RWPE1 (cell line): ENCODE results near the gene DPH6.

Experiments
- CTCF ChIA-PET: fragments of 350-600 bp; sonication (Branson Sonifier 250); formaldehyde crosslinking; extraction: SDS; loops from one replicate; lab custom pipeline; 2021; lab: Yijun Ruan, JAX
- POLR2A ChIA-PET: fragments of 400-600 bp; formaldehyde crosslinking; extraction: SDS; loops from one replicate; lab custom pipeline; 2020; ENCODE audit warnings: antibody characterized with exemption; ENCODE audit not compliant: low non-redundant PET; lab: Yijun Ruan, JAX
- DNase-seq: peaks from one replicate; pipeline ENCODE4 v3.0.0; 2012; ENCODE audit warnings: low spot score
- H3K27ac ChIP-seq: fragments of 450-650 bp; 2 replicates; pipeline ENCODE4 v1.5.1; 2017
- CTCF ChIP-seq: fragments of 450-650 bp; conservative IDR thresholded peaks from 2 replicates; pipeline ENCODE4 v1.5.1; 2017; ENCODE audit warnings: low read depth, mild to moderate bottlenecking

The DPH6 gene

GRCh38 chr15:35547775-35548364 lies 1.9 kb upstream of the DPH6 start:
- TF ChIP-seq CTCF: no peak
- ChIA-PET POLR2A (no interaction called here), CTCF (no interaction called here)
- DNase-seq: no peak
- H3K27ac ChIP-seq: no peak overlapping the region

- TF ChIP-seq CTCF: no peak
- peak; percentile 8 for DNase-seq
- H3K27ac ChIP-seq: peak overlapping the region; percentile 96
- ChIA-PET CTCF (interaction anchor here (0.6 kb wide), 1 partner anchor 694 kb away, joined by 3 read pairs; no protein-coding TSS in a partner anchor), POLR2A (no interaction called here)
Measured at GRCh38 chr15:35546511-35547381, 781 bp upstream of the DPH6 start.

- peak; percentile 50 for DNase-seq
- POLR2A ChIA-PET: interaction anchor here (0.6 kb wide), 2 partner anchors 106 to 179 kb away, joined by 3 to 4 read pairs; no protein-coding TSS in a partner anchor
- no peak for TF ChIP-seq CTCF
- peak overlapping the region; percentile 96 for H3K27ac ChIP-seq
- CTCF ChIA-PET: no interaction called here
Measured at GRCh38 chr15:35545316-35545823, 595 bp downstream of the DPH6 start.

- TF ChIP-seq CTCF: no peak
Measured at GRCh38 chr15:35540885-35541284, 5.1 kb downstream of the DPH6 start.

GRCh38 chr15:35540021-35540420 lies 5.9 kb downstream of the DPH6 start:
- H3K27ac ChIP-seq: no peak overlapping the region
- ChIA-PET CTCF (interaction anchor here (0.5 kb wide), 1 partner anchor 836 kb away, joined by 3 read pairs; no protein-coding TSS in a partner anchor), POLR2A (no interaction called here)
- no peak for DNase-seq
- TF ChIP-seq CTCF: no peak

More at GRCh38 chr15:35540885-35541284, 5.1 kb downstream of the DPH6 start:
- ChIA-PET CTCF (no interaction called here), POLR2A (no interaction called here)
- no peak overlapping the region for H3K27ac ChIP-seq
- no peak for DNase-seq

- no peak for TF ChIP-seq CTCF
- ChIA-PET CTCF (no interaction called here), POLR2A (no interaction called here)
- DNase-seq: no peak
- no peak overlapping the region for H3K27ac ChIP-seq
Measured at GRCh38 chr15:35535365-35535916, 10.5 kb downstream of the DPH6 start.
